PC-9 (cell line): ENCODE results near the gene SUGT1.

Experiments
- EZH2 ChIP-seq: fragments of 200-600 bp; sonication (generic); IDR thresholded peaks from 2 replicates; pipeline ENCODE4 v1.8.0; 2017; ENCODE audit warnings: antibody characterized with exemption, low read depth
- TF ChIP-seq, protein P1 (sequence below): fragments of 200-600 bp; sonication (generic); conservative IDR thresholded peaks from 2 replicates; pipeline ENCODE4 v1.6.1; 2017; ENCODE audit warnings: mixed run types, antibody characterized with exemption, mild to moderate bottlenecking, moderate library complexity

DNA sequence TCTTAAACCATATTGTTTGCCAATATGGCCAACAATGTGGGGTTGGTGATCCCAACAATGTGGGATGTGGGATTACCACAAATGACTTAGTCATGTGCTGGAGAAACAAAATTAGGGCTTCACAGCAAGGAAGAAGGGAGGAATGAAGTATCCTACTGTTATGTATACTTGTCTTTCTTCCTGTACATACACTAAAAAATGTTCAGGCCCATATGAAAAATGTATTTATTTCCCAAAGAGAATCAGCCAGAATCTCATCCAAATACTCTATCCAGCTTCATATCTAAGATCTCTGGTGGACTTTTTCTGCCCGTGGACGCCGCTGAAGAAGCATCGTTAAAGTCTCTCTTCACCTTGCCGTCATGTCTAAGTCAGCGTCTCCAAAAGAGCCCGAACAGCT lies 10.5 kb upstream of the SUGT1 start, which contains the start of gene HNRNPA1L2:
- TF ChIP-seq, protein P1, sequence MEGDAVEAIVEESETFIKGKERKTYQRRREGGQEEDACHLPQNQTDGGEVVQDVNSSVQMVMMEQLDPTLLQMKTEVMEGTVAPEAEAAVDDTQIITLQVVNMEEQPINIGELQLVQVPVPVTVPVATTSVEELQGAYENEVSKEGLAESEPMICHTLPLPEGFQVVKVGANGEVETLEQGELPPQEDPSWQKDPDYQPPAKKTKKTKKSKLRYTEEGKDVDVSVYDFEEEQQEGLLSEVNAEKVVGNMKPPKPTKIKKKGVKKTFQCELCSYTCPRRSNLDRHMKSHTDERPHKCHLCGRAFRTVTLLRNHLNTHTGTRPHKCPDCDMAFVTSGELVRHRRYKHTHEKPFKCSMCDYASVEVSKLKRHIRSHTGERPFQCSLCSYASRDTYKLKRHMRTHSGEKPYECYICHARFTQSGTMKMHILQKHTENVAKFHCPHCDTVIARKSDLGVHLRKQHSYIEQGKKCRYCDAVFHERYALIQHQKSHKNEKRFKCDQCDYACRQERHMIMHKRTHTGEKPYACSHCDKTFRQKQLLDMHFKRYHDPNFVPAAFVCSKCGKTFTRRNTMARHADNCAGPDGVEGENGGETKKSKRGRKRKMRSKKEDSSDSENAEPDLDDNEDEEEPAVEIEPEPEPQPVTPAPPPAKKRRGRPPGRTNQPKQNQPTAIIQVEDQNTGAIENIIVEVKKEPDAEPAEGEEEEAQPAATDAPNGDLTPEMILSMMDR, result no peak
- TF ChIP-seq EZH2, result no peak
